Activated CD8-positive, alpha-beta memory T cell treated with anti-CD3 and anti-CD28 coated beads, Interleukin-2, amount 10 ng/mL, durations not matched to agents 7 days and 5 days (primary cell): ENCODE measurements around the gene IKZF5. TPM values are rescaled to one million over a fixed set of nuclear protein-coding genes. Genes with fewer than 3 reads are reported as not detected.

Experiments used
- ATAC-seq: fragments of 150-1000 bp; cut with Tn5 transposase; one replicate; pipeline ENCODE4 v1.10.0; 2021; ENCODE audit warnings: moderate library complexity
- CTCF ChIA-PET: fragments of 350-600 bp; sonication (Branson Sonifier 250); formaldehyde crosslinking; loops from one replicate; lab custom pipeline; 2021; ENCODE audit warnings: antibody characterized with exemption; lab: Charles Lee
- DNase-seq: peaks from one replicate; pipeline ENCODE4 v3.0.0-alpha.2; 2020
- H3K27ac Mint-ChIP-seq: one replicate; pipeline ENCODE4 v1.8.0; 2021; ENCODE audit warnings: mild to moderate bottlenecking, mixed read lengths
- H3K27me3 Mint-ChIP-seq: one replicate; pipeline ENCODE4 v1.8.0; 2021; ENCODE audit warnings: mixed read lengths
- H3K36me3 Mint-ChIP-seq: one replicate; pipeline ENCODE4 v1.8.0; 2021; ENCODE audit warnings: mild to moderate bottlenecking, mixed read lengths
- H3K4me1 Mint-ChIP-seq: one replicate; pipeline ENCODE4 v1.8.0; 2021; ENCODE audit warnings: mixed read lengths
- H3K4me3 Mint-ChIP-seq: one replicate; pipeline ENCODE4 v1.8.0; 2021; ENCODE audit warnings: mild to moderate bottlenecking, moderate library complexity, mixed read lengths
- H3K9me3 Mint-ChIP-seq: one replicate; pipeline ENCODE4 v1.8.0; 2022; ENCODE audit warnings: low read depth, mixed read lengths
- total RNA-seq, 2 experiments: library from RNA; stranded (reverse); gene quantifications; one replicate each; pipeline ENCODE4 v1.2.3, GENCODE V29; 2021

Gene IKZF5
- total RNA-seq, 2 experiments from 2014 or later: 12.0 to 18.0 TPM

DNA sequence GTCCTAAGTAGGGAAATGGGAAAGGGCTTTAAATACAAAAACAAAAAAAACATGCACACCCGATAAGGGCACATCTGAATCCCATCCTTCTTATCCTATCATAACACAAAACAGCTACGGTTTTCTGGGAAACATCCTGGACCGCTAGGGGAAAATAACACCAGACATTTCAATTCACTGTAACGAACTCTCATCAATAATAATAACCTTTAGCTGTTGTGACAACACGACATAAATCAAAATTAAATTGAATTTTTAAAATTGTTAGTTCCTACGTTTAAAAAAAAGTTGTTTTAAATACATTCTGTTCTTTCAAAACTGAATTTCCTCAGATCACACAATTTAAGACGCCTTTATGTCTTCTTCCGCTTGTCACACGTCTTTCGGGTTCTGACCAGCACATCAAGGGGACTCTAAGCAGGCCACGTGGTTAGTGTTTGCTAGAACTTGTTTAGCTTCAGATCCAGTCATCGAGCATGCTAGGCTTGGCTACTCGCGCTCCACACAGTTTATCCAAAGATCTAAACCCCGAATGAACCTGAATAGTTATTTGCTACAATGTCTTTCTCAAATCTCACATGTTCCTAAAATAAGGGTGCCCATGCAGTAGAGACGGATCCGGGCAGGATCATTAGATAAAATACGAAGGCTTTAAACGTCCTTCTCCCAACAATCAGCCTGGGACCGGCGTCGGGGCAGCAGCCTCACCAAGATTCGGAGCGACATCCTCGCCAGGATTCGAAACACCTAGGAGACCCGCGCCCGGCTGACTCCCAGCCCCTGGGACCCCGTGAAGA lies 839 bp downstream of the IKZF5 start:
- DNase-seq (peak; percentile 73), ATAC-seq (peak; percentile 37)
- no peaks in the 10 kb centered on the region for H3K27me3 Mint-ChIP-seq
- peaks cover 30% of the 10 kb centered on the region for H3K4me1 Mint-ChIP-seq
- CTCF ChIA-PET: interaction anchor here (1.0 to 4.9 kb wide), 7 partner anchors 8 to 146 kb away, joined by 3 to 43 read pairs (median 5); partner anchors contain the start of genes BUB3, C10orf88 and PSTK
- H3K36me3 Mint-ChIP-seq: peaks cover 15% of the 10 kb centered on the region
- peaks cover 2% of the 10 kb centered on the region for H3K9me3 Mint-ChIP-seq
- peak overlapping the region; percentile 99 for H3K27ac Mint-ChIP-seq
- peak overlapping the region; percentile 99 for H3K4me3 Mint-ChIP-seq

DNA sequence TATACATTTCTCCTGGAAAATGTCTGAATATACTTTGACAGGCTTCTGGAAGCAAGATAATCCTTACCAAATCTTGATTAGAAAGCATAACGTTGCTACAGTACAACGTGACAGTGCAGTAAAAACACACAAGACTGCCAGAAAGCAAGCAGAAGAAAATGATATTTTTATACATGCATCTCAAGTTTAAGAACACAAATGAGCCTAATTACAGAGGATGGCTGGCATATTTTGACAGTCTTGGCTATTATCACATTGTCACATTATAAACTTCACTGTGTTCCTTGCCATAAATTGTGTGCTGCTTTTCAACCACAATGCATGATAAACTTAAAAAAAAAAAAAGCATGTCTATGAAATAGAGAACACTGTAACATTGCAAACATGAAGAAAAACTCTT lies 4.3 kb downstream of the IKZF5 start:
- no peak for ATAC-seq
- Mint-ChIP-seq H3K9me3 (no peaks in the 10 kb centered on the region), H3K4me3 (no peak overlapping the region), H3K36me3 (peaks cover 7% of the 10 kb centered on the region), H3K27ac (no peak overlapping the region), H3K4me1 (peaks cover 30% of the 10 kb centered on the region), H3K27me3 (no peaks in the 10 kb centered on the region)
- DNase-seq: no peak
- CTCF ChIA-PET: no interaction called here

DNA sequence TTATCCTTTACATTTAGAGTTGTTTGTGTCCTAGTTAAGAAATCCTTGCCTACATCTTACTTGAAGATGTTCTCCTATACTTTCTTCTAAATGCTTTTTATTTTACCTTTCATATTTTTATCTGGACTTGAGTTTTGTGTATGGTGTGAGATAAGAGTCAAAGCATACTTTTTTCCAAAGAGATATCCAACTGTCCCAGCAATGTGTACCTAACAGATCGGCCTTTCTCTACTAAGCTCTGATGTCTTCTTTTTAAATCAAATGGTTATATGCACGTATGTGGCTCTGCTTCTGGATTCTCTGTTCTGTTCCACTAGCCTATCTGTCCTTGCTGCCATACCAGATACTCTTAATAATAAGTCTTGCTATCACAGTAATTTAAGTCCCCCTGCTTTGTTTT lies 7.2 kb downstream of the IKZF5 start:
- Mint-ChIP-seq H3K4me1 (peaks cover 23% of the 10 kb centered on the region), H3K36me3 (peaks cover 8% of the 10 kb centered on the region), H3K27ac (no peak overlapping the region), H3K4me3 (no peak overlapping the region), H3K27me3 (no peaks in the 10 kb centered on the region), H3K9me3 (no peaks in the 10 kb centered on the region)
- CTCF ChIA-PET: no interaction called here
- ATAC-seq: no peak
- DNase-seq: no peak

- H3K9me3 Mint-ChIP-seq: no peaks in the 10 kb centered on the region
- H3K36me3 Mint-ChIP-seq: peaks cover 14% of the 10 kb centered on the region
- no peak overlapping the region for H3K4me3 Mint-ChIP-seq
- no peak for DNase-seq
- peaks cover 14% of the 10 kb centered on the region for H3K4me1 Mint-ChIP-seq
- no peak for ATAC-seq
- no peaks in the 10 kb centered on the region for H3K27me3 Mint-ChIP-seq
- CTCF ChIA-PET: interaction anchor here (1.3 kb wide), 1 partner anchor 8 kb away, joined by 5 read pairs; the partner anchor contains the start of genes ACADSB and IKZF5
- H3K27ac Mint-ChIP-seq: no peak overlapping the region
Observed at GRCh38 chr10:123000155-123000554, 8.4 kb downstream of the IKZF5 start.

GRCh38 chr10:122999347-122999746 lies 9.2 kb downstream of the IKZF5 start:
- Mint-ChIP-seq H3K4me1 (peaks cover 14% of the 10 kb centered on the region), H3K27ac (no peak overlapping the region), H3K27me3 (no peaks in the 10 kb centered on the region), H3K36me3 (peaks cover 17% of the 10 kb centered on the region), H3K9me3 (no peaks in the 10 kb centered on the region), H3K4me3 (no peak overlapping the region)
- no peak for ATAC-seq
- DNase-seq: no peak
- CTCF ChIA-PET: interaction anchor here (1.3 kb wide), 1 partner anchor 9 kb away, joined by 5 read pairs; the partner anchor contains the start of genes ACADSB and IKZF5

GRCh38 chr10:122998934-122999333 lies 9.7 kb downstream of the IKZF5 start:
- Mint-ChIP-seq H3K27me3 (no peaks in the 10 kb centered on the region), H3K36me3 (peaks cover 21% of the 10 kb centered on the region), H3K9me3 (no peaks in the 10 kb centered on the region), H3K27ac (no peak overlapping the region), H3K4me1 (peaks cover 14% of the 10 kb centered on the region), H3K4me3 (no peak overlapping the region)
- no peak for DNase-seq
- CTCF ChIA-PET: interaction anchor here (1.3 to 2.4 kb wide), 2 partner anchors 9 to 18 kb away, joined by 5 to 8 read pairs; partner anchors contain the start of genes ACADSB, IKZF5 and PSTK
- ATAC-seq: no peak

- no peaks in the 10 kb centered on the region for H3K9me3 Mint-ChIP-seq
- ATAC-seq (no peak), DNase-seq (no peak)
- CTCF ChIA-PET: interaction anchor here (1.2 to 2.4 kb wide), 2 partner anchors 18 to 45 kb away, joined by 3 to 8 read pairs; partner anchors contain the start of gene PSTK
- peaks cover 14% of the 10 kb centered on the region for H3K4me1 Mint-ChIP-seq
- no peaks in the 10 kb centered on the region for H3K27me3 Mint-ChIP-seq
- H3K27ac Mint-ChIP-seq: no peak overlapping the region
- no peak overlapping the region for H3K4me3 Mint-ChIP-seq
- peaks cover 22% of the 10 kb centered on the region for H3K36me3 Mint-ChIP-seq
Observed at GRCh38 chr10:122998360-122998917, 10.2 kb downstream of the IKZF5 start.

DNA sequence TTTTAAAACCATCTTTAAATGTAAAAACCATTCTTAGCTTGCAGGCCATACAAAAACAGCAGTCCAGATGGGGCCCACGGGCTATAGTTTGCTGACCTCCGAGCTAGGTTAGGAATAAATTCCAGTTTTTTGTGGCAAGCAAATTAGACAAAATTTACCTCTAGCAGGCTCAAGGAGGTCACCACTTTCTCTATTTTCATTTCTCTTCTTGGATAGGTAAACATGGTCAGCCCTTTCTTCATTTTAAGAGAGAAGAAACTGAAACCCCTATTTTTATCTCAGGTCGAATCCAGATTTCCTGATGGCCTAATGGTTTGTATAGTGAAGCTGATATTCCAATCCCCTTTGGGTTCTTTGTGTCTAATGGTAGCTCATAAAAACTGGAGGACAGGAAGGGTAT lies 10.7 kb downstream of the IKZF5 start:
- ATAC-seq (no peak), DNase-seq (no peak)
- H3K4me3 Mint-ChIP-seq: no peak overlapping the region
- no peaks in the 10 kb centered on the region for H3K9me3 Mint-ChIP-seq
- CTCF ChIA-PET: interaction anchor here (1.2 to 2.4 kb wide), 2 partner anchors 17 to 45 kb away, joined by 3 to 8 read pairs; partner anchors contain the start of gene PSTK
- H3K27me3 Mint-ChIP-seq: no peaks in the 10 kb centered on the region
- H3K27ac Mint-ChIP-seq: no peak overlapping the region
- H3K4me1 Mint-ChIP-seq: peaks cover 14% of the 10 kb centered on the region
- peaks cover 23% of the 10 kb centered on the region for H3K36me3 Mint-ChIP-seq

GRCh38 chr10:122995936-122996335 lies 12.7 kb downstream of the IKZF5 start:
- Mint-ChIP-seq H3K9me3 (no peaks in the 10 kb centered on the region), H3K4me1 (peaks cover 14% of the 10 kb centered on the region), H3K36me3 (peaks cover 22% of the 10 kb centered on the region), H3K27ac (no peak overlapping the region), H3K27me3 (no peaks in the 10 kb centered on the region), H3K4me3 (no peak overlapping the region)
- no peak for DNase-seq
- no peak for ATAC-seq
- CTCF ChIA-PET: interaction anchor here (1.5 to 1.8 kb wide), 2 partner anchors 12 to 15 kb away, joined by 4 to 7 read pairs; partner anchors contain the start of genes IKZF5 and PSTK

DNA sequence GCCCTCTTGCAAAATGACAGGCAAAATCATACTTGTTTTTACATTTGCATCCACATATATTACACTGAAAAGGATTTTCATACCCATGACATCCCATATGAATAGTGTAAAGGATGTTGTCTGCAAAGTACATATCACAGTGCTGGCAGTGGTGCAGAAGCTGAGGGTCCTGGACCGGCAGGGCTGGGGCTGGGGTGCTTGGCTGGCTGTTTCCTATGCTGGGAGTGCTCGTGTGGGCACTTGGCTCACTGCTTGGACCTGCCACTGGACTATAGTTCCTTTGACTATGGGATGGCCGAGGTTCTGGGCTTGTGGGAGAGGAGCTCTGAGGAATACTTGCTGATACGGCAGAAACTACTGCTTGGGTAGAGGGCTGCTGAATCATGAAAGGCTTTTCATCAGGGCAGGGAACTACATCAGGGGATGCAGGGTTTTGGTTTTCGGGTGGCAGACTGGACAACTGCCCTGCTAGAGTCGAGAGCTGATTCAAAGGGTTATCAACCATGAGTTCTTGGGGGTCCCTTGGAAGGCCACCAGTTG lies 14.7 kb downstream of the IKZF5 start:
- H3K4me1 Mint-ChIP-seq: peaks cover 2% of the 10 kb centered on the region
- ATAC-seq (no peak), DNase-seq (no peak)
- no peak overlapping the region for H3K4me3 Mint-ChIP-seq
- H3K9me3 Mint-ChIP-seq: no peaks in the 10 kb centered on the region
- CTCF ChIA-PET: no interaction called here
- no peaks in the 10 kb centered on the region for H3K27me3 Mint-ChIP-seq
- peaks cover 25% of the 10 kb centered on the region for H3K36me3 Mint-ChIP-seq
- no peak overlapping the region for H3K27ac Mint-ChIP-seq

- CTCF ChIA-PET: no interaction called here
- H3K36me3 Mint-ChIP-seq: peaks cover 25% of the 10 kb centered on the region
- no peak for DNase-seq
- H3K9me3 Mint-ChIP-seq: no peaks in the 10 kb centered on the region
- H3K4me3 Mint-ChIP-seq: no peak overlapping the region
- H3K27me3 Mint-ChIP-seq: no peaks in the 10 kb centered on the region
- no peaks in the 10 kb centered on the region for H3K4me1 Mint-ChIP-seq
- no peak overlapping the region for H3K27ac Mint-ChIP-seq
- no peak for ATAC-seq
Observed at GRCh38 chr10:122992031-122992585, 16.5 kb downstream of the IKZF5 start.

DNA sequence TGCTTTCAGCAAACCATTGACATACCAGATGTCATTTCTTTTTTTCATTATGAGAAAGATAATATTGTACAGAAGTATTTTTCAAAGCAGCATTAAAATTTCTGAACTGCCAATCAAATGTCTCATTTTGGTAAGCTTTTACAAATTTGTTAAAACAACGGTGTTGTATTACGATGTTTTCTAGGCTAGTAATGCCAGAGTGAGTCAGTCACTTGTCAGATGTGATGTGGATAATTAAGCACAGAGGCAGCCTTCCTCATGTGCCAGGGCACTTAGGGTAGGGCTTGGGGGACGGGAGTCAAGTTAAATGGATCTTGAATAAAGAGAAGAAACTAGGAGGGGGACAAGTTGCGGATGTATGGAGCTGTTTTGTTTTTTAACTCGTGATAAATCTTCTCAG lies 18.3 kb downstream of the IKZF5 start:
- Mint-ChIP-seq H3K27me3 (no peaks in the 10 kb centered on the region), H3K4me1 (no peaks in the 10 kb centered on the region), H3K27ac (no peak overlapping the region), H3K4me3 (no peak overlapping the region), H3K9me3 (no peaks in the 10 kb centered on the region), H3K36me3 (peaks cover 16% of the 10 kb centered on the region)
- no peak for DNase-seq
- CTCF ChIA-PET: interaction anchor here (1.0 to 1.2 kb wide), 3 partner anchors 8 to 17 kb away, joined by 3 to 6 read pairs (median 5); partner anchors contain the start of gene PSTK
- no peak for ATAC-seq

- Mint-ChIP-seq H3K4me3 (no peak overlapping the region), H3K36me3 (peaks cover 6% of the 10 kb centered on the region), H3K4me1 (no peaks in the 10 kb centered on the region), H3K9me3 (no peaks in the 10 kb centered on the region), H3K27me3 (no peaks in the 10 kb centered on the region), H3K27ac (no peak overlapping the region)
- CTCF ChIA-PET: no interaction called here
- DNase-seq (no peak), ATAC-seq (no peak)
Observed at GRCh38 chr10:122988501-122988900, 20.1 kb downstream of the IKZF5 start.
